Neural cell (in vitro differentiated cells): ENCODE results near the gene TBC1D22B. TPM values are rescaled to one million over a fixed set of nuclear protein-coding genes. Genes with fewer than 3 reads are reported as not detected.

ENCODE experiments used
- H2AFZ ChIP-seq: fragments of 200-600, 300-800 bp; sonication (generic), shearing (Covaris generic); 2 replicates; pipeline ENCODE4 v1.6.0; 2014; ENCODE audit warnings: low read depth, mild to moderate bottlenecking, antibody characterized with exemption, low read length, moderate library complexity
- H3F3A ChIP-seq: fragments of 200-600 bp; shearing (Covaris generic); 2 replicates; pipeline ENCODE4 v1.6.1; 2016; ENCODE audit warnings: mild to moderate bottlenecking, moderate library complexity, mixed read lengths, antibody characterized with exemption, low read length; ENCODE audit not compliant: insufficient read depth, poor library complexity, severe bottlenecking
- H3K27ac ChIP-seq: fragments of 200-600, 300-800 bp; sonication (generic), shearing (Covaris generic); 2 replicates; pipeline ENCODE4 v1.5.1; 2014; ENCODE audit warnings: mild to moderate bottlenecking, low read length, moderate library complexity
- H3K27me3 ChIP-seq: fragments of 300-800, 200-600 bp; sonication (generic), shearing (Covaris generic); 2 replicates; pipeline ENCODE4 v1.6.0; 2014; ENCODE audit warnings: mild to moderate bottlenecking, low read depth, low read length, moderate library complexity; ENCODE audit not compliant: insufficient read depth
- H3K36me3 ChIP-seq: fragments of 300-800, 200-600 bp; sonication (generic), shearing (Covaris generic); 2 replicates; pipeline ENCODE4 v1.5.1; 2014; ENCODE audit warnings: mild to moderate bottlenecking, antibody characterized with exemption, low read length, moderate library complexity; ENCODE audit not compliant: insufficient read depth
- H3K4me2 ChIP-seq: fragments of 300-800, 200-600 bp; sonication (generic), shearing (Covaris generic); 2 replicates; pipeline ENCODE4 v1.6.0; 2014; ENCODE audit warnings: mild to moderate bottlenecking, low read length
- H3K4me3 ChIP-seq: fragments of 300-800, 200-600 bp; sonication (generic), shearing (Covaris generic); 2 replicates; pipeline ENCODE4 v1.5.1; 2014; ENCODE audit warnings: mild to moderate bottlenecking, low read length, moderate library complexity
- H3K79me2 ChIP-seq: fragments of 200-600 bp; shearing (Covaris generic); replicated peaks from 2 replicates; pipeline ENCODE4 v1.6.0; 2014; ENCODE audit warnings: mild to moderate bottlenecking, low read length, moderate library complexity; ENCODE audit not compliant: insufficient read depth
- H3K9ac ChIP-seq: fragments of 300-800, 200-600 bp; sonication (generic), shearing (Covaris generic); 2 replicates; pipeline ENCODE4 v1.6.1; 2016; ENCODE audit warnings: mild to moderate bottlenecking, low read length, mixed read lengths
- H3K9me2 ChIP-seq: fragments of 200-600 bp; shearing (Covaris generic); 2 replicates; pipeline ENCODE4 v1.6.1; 2016; ENCODE audit warnings: mild to moderate bottlenecking, low read length, mixed read lengths; ENCODE audit not compliant: insufficient read depth
- H3K9me3 ChIP-seq: fragments of 200-600, 300-800 bp; sonication (generic), shearing (Covaris generic); 2 replicates; pipeline ENCODE4 v1.6.1; 2016; ENCODE audit warnings: mild to moderate bottlenecking, mixed run types, low read length, moderate library complexity, mixed read lengths
- H4K20me1 ChIP-seq: fragments of 200-600 bp; shearing (Covaris generic); 2 replicates; pipeline ENCODE4 v1.6.1; 2016; ENCODE audit warnings: mild to moderate bottlenecking, mixed run types; ENCODE audit not compliant: insufficient read depth
- CTCF ChIP-seq: fragments of 450-650 bp; IDR thresholded peaks from 2 replicates; pipeline ENCODE4 v1.5.1; 2014; ENCODE audit warnings: antibody characterized with exemption, mild to moderate bottlenecking, moderate library complexity; ENCODE audit not compliant: poor library complexity, severe bottlenecking
- EP300 ChIP-seq: fragments of 450-650 bp; conservative IDR thresholded peaks from 2 replicates; pipeline ENCODE4 v1.6.1; 2014; ENCODE audit warnings: antibody characterized with exemption, mild to moderate bottlenecking, moderate library complexity; ENCODE audit not compliant: poor library complexity, severe bottlenecking
- EZH2 ChIP-seq: fragments of 200-600, 300-800 bp; shearing (Covaris generic), sonication (generic); IDR thresholded peaks from 2 replicates; pipeline ENCODE4 v1.6.1; 2014; ENCODE audit warnings: antibody characterized with exemption, low read length, borderline replicate concordance, mild to moderate bottlenecking; ENCODE audit not compliant: insufficient read depth, poor library complexity, severe bottlenecking
- MXI1 ChIP-seq: fragments of 450-650 bp; conservative IDR thresholded peaks from 2 replicates; pipeline ENCODE4 v1.6.1; 2014; ENCODE audit warnings: antibody characterized with exemption, mild to moderate bottlenecking; ENCODE audit not compliant: poor library complexity, severe bottlenecking
- POLR2AphosphoS5 ChIP-seq: IDR thresholded peaks from 2 replicates; pipeline ENCODE4 v1.6.1; 2012
- RAD21 ChIP-seq: fragments of 450-650 bp; conservative IDR thresholded peaks from 2 replicates; pipeline ENCODE4 v1.6.1; 2014; ENCODE audit warnings: antibody characterized with exemption, mild to moderate bottlenecking, moderate library complexity
- REST ChIP-seq: IDR thresholded peaks from 2 replicates; pipeline ENCODE4 v1.6.1; 2012; ENCODE audit warnings: borderline replicate concordance
- SMC3 ChIP-seq: fragments of 450-650 bp; conservative IDR thresholded peaks from 2 replicates; pipeline ENCODE4 v1.6.1; 2014; ENCODE audit warnings: antibody characterized with exemption, mild to moderate bottlenecking, moderate library complexity; ENCODE audit not compliant: poor library complexity
- TAF1 ChIP-seq: IDR thresholded peaks from 2 replicates; pipeline ENCODE4 v1.6.1; 2012; ENCODE audit warnings: low read depth
- polyA plus RNA-seq: library from polyadenylated mRNA; depleted of rRNA; stranded (reverse); fragments of >200 nt; gene quantifications from 2 replicates; pipeline ENCODE4 v1.2.3, GENCODE V29; 2014

The TBC1D22B gene
- polyA plus RNA-seq, 1 donor from 2014 or later = 10.6 TPM

GRCh38 chr6:37222125-37222967 is 35.2 kb upstream of the TBC1D22B start:
- Histone ChIP-seq H3K79me2 (no peaks in the 10 kb centered on the region), H3K4me2 (no peak overlapping the region), H3K27me3 (no peaks in the 10 kb centered on the region), H2AFZ (no peak overlapping the region), H3K9me2 (no peaks in the 10 kb centered on the region), H3K9me3 (no peaks in the 10 kb centered on the region), H3K36me3 (no peaks in the 10 kb centered on the region), H3K27ac (no peak overlapping the region), H3K4me3 (peak overlapping the region; percentile 62), H4K20me1 (no peaks in the 10 kb centered on the region), H3K9ac (peak overlapping the region; percentile 9), H3F3A (no peaks in the 10 kb centered on the region)
- TF ChIP-seq SMC3 (no peak), POLR2AphosphoS5 (no peak), RAD21 (no peak), EZH2 (no peak), MXI1 (no peak), TAF1 (no peak), REST (no peak), EP300 (no peak), CTCF (no peak)

- H2AFZ ChIP-seq = no peak overlapping the region
- no peaks in the 10 kb centered on the region for H3K9me2 ChIP-seq
- no peaks in the 10 kb centered on the region for H3K36me3 ChIP-seq
- no peaks in the 10 kb centered on the region for H3K9me3 ChIP-seq
- peak overlapping the region; percentile 62 for H3K4me3 ChIP-seq
- no peak overlapping the region for H3K9ac ChIP-seq
- H3F3A ChIP-seq = no peaks in the 10 kb centered on the region
- no peaks in the 10 kb centered on the region for H3K79me2 ChIP-seq
- no peak for TF ChIP-seq MXI1
- TF ChIP-seq EZH2 = no peak
- no peak for TF ChIP-seq RAD21
- TF ChIP-seq SMC3 = no peak
- TF ChIP-seq CTCF = no peak
- no peak for TF ChIP-seq REST
- TF ChIP-seq EP300 = no peak
- no peak for TF ChIP-seq TAF1
- no peak for TF ChIP-seq POLR2AphosphoS5
- no peaks in the 10 kb centered on the region for H3K27me3 ChIP-seq
- no peak overlapping the region for H3K27ac ChIP-seq
- H4K20me1 ChIP-seq = no peaks in the 10 kb centered on the region
- no peak overlapping the region for H3K4me2 ChIP-seq
Observed at GRCh38 chr6:37222992-37223391, 34.6 kb upstream of the TBC1D22B start.
